Stimulated activated CD8-positive, alpha-beta memory T cell treated with anti-CD3 and anti-CD28 coated beads, Interleukin-2, amount 100 ng/mL, for 1 hour (primary cell): ENCODE measurements around the gene SPINK8.
"Not testable (repeated sequence)": the region's sequence is repeated elsewhere in the genome, so short reads cannot be mapped to it uniquely, and the experiment has no call there.

Experiments used
- DNase-seq, 2 donors: peaks; one replicate each; pipeline ENCODE4 v3.0.0-alpha.2; 2020; ENCODE audit warnings: low read depth in 2 of 2

SPINK8 gene

DNA sequence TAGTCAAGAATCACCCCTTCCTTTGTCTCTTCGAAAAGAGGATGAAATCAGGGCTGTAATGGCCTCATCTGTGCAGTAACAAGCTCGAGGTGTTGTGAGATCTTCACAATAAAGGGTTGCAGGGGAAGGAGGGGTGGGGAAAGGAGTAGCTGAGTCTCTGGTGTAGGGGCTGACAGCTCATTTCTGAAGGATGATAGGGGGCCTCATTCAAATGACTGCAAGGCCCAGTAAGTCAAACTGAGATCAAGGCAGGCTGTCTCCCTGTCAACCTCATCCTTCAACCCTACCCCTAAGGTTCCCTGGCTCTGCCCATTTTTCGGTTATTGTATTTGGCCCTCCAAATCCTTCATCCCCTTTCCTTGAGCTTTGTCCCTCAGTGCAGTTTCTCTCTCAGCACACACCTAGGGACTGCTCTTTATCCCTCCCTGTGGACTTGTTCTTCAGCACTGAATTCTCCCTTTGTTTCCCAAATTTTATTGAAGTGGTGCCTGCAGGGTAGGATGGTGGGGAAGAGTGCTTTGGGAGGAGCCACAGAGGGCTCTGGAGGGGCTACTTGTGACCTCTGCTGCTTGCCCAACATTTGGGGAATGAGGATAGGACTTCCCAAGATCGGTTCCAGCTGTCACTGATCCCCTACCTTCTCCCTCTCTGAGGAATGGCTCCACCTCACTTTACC is 54.4 kb downstream of the SPINK8 start:
- DNase-seq, result no peak

DNA sequence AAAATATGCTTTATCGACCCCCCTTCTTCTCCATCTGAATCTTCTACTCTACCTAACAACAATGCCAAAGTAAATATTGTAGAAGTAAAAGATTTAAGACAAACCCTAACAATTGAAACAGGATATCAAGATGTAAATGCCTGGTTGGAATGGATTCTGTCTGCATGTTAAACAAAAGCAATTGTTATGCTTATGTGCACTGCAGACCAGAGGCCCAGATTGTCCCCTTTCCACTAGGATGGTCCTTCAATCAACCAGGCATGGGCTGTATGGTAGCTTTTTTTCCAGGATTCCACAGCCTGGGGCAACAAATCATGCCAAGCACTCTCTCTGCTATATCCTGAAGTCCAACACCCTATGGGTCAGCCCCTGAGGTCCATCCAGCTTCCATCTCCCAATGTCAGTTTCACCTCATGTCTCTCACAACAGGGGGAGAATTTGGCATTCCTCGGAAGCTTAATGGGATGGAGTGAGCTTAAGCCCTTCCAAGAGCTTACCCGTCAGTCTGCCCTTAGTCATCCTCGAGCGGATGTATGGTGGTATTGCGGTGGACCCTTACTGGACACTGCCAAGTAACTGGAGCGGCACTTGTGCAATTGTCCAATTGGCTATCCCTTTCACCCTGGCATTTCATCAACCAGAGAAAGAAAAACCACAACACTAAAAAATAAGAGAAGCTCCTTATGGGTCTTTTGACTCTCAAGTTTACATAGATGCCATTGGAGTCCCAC is 56.4 kb downstream of the SPINK8 start:
- DNase-seq, result no peak

DNA sequence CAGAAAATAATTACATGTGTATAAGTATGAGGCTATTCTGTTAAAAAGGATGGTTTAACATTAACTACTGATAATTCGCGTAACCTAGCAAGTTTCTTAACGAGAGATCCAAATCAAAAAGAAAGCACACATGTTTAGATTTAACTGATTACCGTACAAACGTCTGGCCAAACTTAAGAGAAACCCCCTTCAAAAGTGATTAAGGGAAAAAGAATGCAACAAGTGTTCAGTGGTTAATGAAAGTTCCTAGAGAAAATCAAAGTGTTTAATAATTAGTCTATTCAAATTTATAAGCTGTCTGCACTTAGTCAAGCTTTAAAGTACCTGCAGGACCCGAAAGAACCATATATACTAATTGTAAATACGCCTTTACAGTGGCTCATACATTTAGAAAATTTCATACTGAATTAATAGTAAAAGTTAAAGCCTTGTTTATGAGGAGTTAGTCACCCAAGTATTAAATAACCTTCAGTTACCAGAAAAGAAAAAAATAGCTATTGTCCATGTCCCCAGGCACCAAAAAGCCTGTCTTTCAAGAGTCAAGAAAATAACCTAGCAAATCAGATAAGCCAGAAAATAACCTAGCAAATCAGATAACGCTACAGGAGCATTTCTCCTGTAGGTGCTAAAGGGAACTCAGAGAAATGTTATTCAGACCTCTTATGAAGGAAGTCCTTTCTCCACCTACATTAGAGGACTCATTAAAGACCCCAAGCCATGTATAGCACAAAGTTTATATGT is 58.0 kb downstream of the SPINK8 start:
- no peak for DNase-seq

DNA sequence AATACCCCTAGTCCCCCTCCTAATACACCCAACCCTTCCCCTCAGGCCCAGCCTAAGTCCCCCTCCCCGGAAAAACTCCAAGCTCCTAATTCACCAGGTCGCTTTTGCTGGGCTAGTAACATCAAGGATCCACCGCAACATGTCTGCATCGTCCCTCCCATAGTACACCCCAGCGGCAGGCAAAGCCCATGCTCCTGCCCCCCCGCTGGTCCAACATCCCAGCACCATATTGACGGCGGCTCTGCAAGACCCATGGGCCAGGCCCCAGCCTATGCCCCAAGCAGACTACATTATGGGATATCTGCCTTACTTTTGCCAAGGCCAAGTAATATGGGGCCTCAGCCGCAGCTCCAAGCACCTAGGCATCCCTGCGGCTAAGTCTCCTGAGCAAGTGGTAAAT is 59.0 kb downstream of the SPINK8 start:
- DNase-seq, result no peak

DNA sequence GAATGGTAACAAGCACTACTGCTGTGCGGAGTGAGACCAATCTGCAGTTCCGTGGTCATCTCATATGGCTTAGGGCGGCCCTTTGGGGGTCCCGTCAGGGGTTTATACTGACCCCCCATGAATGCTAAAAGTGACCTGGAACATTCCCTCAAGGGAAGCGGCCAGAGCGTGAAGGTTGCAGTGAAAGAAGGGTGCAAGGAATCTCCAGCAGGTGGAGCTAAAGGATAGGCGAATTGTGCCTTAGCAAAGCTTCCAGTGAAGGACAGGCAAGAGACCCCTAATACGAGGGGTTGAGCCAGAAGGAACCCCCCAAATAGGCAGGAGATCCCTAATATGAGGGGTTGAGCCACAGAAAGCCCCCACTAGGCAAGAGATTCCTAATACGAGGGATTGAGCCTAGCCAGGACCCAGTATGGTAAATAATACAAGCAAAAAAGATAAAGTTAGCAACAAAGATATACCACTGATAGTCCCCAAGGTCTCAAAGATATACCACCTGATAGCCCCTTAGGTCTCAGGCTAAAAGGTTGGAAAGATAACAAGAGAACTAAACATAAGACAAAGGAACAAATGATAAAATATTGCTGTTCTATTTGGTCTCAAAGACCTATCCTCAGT is 59.8 kb downstream of the SPINK8 start:
- peak in 1 of 2 donors; percentile 4 for DNase-seq

DNA sequence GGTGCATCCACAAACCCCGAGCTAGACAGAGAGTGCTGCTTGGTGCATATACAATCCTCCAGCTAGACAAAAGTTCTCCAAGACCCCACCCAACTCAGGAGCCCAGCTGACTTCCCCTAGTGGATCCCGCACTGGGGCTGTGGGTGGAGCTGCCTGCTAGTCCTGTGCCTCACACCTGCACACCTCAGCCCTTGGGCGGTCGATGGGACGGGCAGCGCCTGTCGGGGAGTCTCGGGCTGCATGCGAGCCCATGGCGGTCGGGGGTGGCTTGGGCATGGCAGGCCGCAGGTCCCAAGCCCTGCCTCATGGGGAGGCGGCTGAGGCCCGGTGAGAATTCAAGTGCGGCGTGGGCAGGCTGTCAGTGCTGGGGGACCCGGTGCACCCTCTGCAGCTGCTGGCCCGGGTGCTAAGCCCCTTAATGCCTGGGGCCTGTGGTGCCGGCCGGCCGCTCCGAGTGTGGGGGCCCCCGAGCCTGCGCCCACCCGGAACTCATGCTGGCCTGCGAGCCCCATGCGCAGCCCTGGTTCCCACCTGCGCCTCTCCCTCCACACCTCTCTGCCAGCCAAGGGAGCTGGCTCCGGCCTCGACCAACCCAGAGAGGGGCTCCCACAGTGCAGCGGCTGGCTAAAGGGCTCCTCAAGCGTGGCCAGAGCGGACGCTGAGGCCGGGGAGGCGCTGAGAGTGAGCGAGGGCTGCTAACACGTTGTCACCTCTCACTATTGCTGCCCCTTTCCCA is 61.5 kb downstream of the SPINK8 start:
- no peak for DNase-seq

DNA sequence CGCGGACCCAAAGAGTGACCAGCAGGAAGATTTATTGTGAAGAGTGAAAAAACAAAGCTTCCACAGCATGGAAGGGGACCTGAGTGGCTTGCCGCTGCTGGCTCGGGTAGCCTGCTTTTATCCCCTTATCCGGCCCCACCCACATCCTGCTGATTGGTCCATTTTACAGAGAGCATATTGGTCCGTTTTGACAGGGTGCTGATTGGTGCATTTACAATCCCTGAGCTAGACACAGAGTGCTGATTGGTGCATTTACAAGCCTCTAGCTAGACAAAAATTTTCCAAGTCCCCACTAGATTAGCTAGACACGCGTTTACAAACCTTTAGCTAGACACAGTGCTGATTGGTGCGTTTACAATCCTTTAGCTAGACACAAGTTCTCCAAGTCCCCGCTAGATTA is 62.2 kb downstream of the SPINK8 start:
- DNase-seq, result not testable (repeated sequence)

DNA sequence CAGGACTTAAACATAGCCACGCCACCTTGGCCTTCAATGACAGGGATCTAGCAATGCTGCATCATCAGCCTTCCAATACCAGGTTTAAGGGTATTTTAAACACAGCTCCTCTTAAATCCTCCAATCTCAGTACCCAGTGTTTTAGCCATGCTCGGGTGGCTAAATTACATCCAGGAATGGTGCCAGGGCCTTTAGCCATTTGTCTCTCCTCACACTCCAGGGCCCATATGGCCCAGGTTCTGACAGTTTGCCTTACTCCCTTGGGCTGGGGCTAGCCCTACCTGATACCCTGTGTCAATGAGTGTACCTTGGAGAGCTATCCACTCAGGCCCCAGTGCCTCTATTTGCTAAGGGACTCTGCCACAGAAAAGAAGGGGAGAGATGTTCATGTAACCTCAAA is 63.2 kb downstream of the SPINK8 start:
- DNase-seq, result no peak

DNA sequence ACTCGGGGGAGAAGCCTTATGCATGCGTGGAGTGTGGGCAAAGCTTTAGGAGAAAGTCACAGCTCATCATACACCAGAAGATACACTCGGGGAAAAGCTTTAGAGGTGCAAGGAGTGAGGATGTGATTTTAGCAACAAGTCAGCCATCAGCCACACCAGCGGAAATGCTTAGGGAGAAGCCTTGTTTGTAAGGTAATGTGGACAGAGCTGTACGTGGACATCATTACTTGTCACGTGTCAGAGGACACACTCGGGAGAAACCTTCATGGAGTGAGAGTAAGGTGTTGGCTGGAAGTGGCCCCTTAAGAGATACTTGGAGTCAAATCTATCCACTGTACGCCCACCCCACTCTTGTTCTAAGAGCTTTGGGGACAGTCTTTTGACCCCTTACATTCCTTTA is 63.9 kb downstream of the SPINK8 start:
- DNase-seq, result no peak

DNA sequence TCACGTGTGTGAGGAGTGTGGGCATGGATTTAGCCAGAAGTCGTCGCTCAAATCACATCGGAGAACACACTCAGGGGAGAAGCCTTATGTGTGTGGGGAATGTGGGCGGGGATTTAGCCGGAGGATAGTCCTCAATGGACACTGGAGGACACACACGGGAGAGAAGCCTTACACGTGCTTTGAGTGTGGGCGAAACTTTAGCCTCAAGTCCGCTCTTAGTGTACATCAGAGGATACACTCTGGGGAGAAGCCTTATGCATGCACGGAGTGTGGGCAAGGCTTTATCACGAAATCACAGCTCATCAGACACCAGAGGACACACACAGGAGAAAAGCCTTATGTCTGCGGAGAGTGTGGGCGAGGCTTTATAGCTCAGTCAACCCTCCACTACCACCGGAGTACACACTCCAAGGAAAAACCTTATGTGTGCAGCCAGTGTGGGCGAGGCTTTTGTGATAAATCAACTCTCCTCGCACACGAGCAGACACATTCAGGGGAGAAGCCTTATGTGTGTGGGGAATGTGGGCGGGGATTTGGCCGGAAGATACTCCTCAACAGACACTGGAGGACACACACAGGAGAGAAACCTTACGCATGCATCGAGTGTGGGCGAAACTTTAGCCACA is 64.4 kb downstream of the SPINK8 start:
- DNase-seq, result no peak

DNA sequence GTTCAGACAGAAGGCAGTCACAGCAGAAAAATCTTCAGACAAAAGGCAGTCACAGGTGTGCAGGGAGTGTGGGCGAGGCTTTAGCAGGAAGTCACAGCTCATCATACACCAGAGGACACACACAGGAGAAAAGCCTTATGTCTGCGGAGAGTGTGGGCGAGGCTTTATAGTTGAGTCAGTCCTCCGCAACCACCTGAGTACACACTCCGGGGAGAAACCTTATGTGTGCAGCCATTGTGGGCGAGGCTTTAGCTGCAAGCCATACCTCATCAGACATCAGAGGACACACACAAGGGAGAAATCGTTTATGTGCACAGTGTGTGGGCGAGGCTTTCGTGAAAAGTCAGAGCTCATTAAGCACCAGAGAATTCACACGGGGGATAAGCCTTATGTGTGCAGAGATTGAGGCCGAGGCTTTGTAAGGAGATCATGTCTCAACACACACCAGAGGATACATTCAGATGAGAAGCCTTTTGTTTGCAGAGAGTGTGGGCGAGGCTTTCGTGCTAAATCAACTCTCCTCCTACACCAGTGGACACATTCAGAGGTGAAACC is 65.0 kb downstream of the SPINK8 start:
- peak; percentile 23 to 51 for DNase-seq

DNA sequence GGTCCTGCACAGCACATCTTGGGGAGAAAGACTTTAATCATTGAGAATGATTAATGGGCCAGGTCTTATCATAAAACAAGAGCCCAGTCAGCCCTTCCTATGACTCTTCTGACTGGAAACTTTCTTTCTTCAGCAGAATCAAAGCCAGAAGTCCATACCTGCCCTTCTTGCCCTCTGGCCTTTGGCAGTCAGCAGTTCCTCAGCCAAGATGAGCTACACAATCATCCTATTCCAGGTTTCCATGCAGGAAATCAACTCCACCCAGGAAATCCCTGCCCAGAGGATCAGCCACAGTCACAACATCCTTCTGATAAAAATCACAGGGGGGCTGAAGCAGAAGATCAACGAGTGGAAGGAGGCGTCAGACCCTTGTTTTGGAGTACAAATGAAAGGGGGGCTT is 65.7 kb downstream of the SPINK8 start:
- DNase-seq, result no peak

DNA sequence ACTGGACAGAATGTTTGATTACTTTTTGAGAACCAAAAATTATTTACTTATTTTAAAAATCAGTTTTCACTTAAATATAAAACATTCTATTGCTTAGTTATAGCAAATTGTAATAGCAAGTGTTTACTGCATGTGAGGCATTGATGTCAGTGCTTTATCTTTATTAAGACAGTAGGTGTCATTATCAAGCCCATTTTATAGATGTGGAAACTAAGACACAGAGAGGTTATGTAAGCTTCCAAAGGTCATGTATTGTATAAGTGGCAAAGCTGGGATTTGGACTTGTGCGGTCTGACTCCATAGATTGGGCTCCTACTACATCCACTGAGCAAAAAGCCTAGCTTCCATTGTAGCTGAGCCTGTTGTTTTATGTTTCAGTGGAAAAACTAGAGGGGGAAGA is 74.9 kb downstream of the SPINK8 start:
- DNase-seq, result no peak
